ENCODE measurements around the gene POU2F3.
A peak's percentile ranks its signal among the peaks of the same experiment; 100 is the strongest.
"Not testable (repeated sequence)": the region's sequence is repeated elsewhere in the genome, so short reads cannot be mapped to it uniquely, and the experiment has no call there.

The POU2F3 gene

GRCh38 chr11:120271672-120272071 is 31.7 kb downstream of the POU2F3 start:
- DNase-seq (ENCODE audit: extremely low spot score, insufficient read length, low read depth) (no peak), FAIRE-seq (no peak)

GRCh38 chr11:120272303-120272702 is 32.4 kb downstream of the POU2F3 start:
- DNase-seq (ENCODE audit: extremely low spot score, insufficient read length, low read depth) (no peak), FAIRE-seq (no peak)

- FAIRE-seq (no peak), DNase-seq (ENCODE audit: extremely low spot score, insufficient read length, low read depth) (no peak)
Observed at GRCh38 chr11:120273432-120273831, 33.5 kb downstream of the POU2F3 start.

GRCh38 chr11:120273956-120274355 is 34.0 kb downstream of the POU2F3 start:
- FAIRE-seq; DNase-seq (ENCODE audit: extremely low spot score, insufficient read length, low read depth): not testable (repeated sequence)

- FAIRE-seq = no peak
- no peak for DNase-seq (ENCODE audit: extremely low spot score, insufficient read length, low read depth)
Observed at GRCh38 chr11:120279502-120279901, 39.6 kb downstream of the POU2F3 start.

GRCh38 chr11:120280600-120281051 is 40.7 kb downstream of the POU2F3 start:
- no peak for FAIRE-seq
- DNase-seq (ENCODE audit: extremely low spot score, insufficient read length, low read depth) = no peak

- no peak for DNase-seq (ENCODE audit: extremely low spot score, insufficient read length, low read depth)
- FAIRE-seq = no peak
Observed at GRCh38 chr11:120281143-120281795, 41.3 kb downstream of the POU2F3 start.

- DNase-seq (ENCODE audit: extremely low spot score, insufficient read length, low read depth) (no peak), FAIRE-seq (no peak)
Observed at GRCh38 chr11:120283124-120283523, 43.2 kb downstream of the POU2F3 start.

- FAIRE-seq (no peak), DNase-seq (ENCODE audit: extremely low spot score, insufficient read length, low read depth) (no peak)
Observed at GRCh38 chr11:120284272-120284671, 44.3 kb downstream of the POU2F3 start.

- FAIRE-seq (no peak), DNase-seq (ENCODE audit: extremely low spot score, insufficient read length, low read depth) (no peak)
Observed at GRCh38 chr11:120285256-120285655, 45.3 kb downstream of the POU2F3 start.

- no peak for FAIRE-seq
- no peak for DNase-seq (ENCODE audit: extremely low spot score, insufficient read length, low read depth)
Observed at GRCh38 chr11:120288021-120288420, 48.1 kb downstream of the POU2F3 start.

- DNase-seq (ENCODE audit: extremely low spot score, insufficient read length, low read depth) (no peak), FAIRE-seq (no peak)
Observed at GRCh38 chr11:120289426-120289825, 49.5 kb downstream of the POU2F3 start.

GRCh38 chr11:120290956-120291355 is 51.0 kb downstream of the POU2F3 start:
- DNase-seq (ENCODE audit: extremely low spot score, insufficient read length, low read depth) = no peak
- FAIRE-seq = no peak

GRCh38 chr11:120293038-120293800 is 53.3 kb downstream of the POU2F3 start:
- no peak for DNase-seq (ENCODE audit: extremely low spot score, insufficient read length, low read depth)
- no peak for FAIRE-seq

GRCh38 chr11:120294096-120294495 is 54.2 kb downstream of the POU2F3 start:
- FAIRE-seq (no peak), DNase-seq (ENCODE audit: extremely low spot score, insufficient read length, low read depth) (no peak)

GRCh38 chr11:120295099-120295498 is 55.2 kb downstream of the POU2F3 start:
- DNase-seq (ENCODE audit: extremely low spot score, insufficient read length, low read depth) = no peak
- no peak for FAIRE-seq

- DNase-seq (ENCODE audit: extremely low spot score, insufficient read length, low read depth) = no peak
- FAIRE-seq = no peak
Observed at GRCh38 chr11:120296554-120296953, 56.6 kb downstream of the POU2F3 start.

GRCh38 chr11:120298461-120298860 is 58.5 kb downstream of the POU2F3 start:
- no peak for DNase-seq (ENCODE audit: extremely low spot score, insufficient read length, low read depth)
- no peak for FAIRE-seq

GRCh38 chr11:120302001-120302805 is 62.3 kb downstream of the POU2F3 start:
- no peak for DNase-seq (ENCODE audit: extremely low spot score, insufficient read length, low read depth)
- no peak for FAIRE-seq

GRCh38 chr11:120303004-120303637 is 63.2 kb downstream of the POU2F3 start:
- FAIRE-seq (peak; percentile 86), DNase-seq (ENCODE audit: extremely low spot score, insufficient read length, low read depth) (peak; percentile 47)

All from GM18507 (cell line).